ENCODE results near the gene ATP7B. TPM values are rescaled to one million over a fixed set of nuclear protein-coding genes. Genes with fewer than 3 reads are reported as not detected.

ATP7B gene
- total and polyA plus RNA-seq, 2 donors (not counting 3 experiments of a cell fraction or from before 2014, with no cell fraction given): 4.2 to 8.0 TPM

DNA sequence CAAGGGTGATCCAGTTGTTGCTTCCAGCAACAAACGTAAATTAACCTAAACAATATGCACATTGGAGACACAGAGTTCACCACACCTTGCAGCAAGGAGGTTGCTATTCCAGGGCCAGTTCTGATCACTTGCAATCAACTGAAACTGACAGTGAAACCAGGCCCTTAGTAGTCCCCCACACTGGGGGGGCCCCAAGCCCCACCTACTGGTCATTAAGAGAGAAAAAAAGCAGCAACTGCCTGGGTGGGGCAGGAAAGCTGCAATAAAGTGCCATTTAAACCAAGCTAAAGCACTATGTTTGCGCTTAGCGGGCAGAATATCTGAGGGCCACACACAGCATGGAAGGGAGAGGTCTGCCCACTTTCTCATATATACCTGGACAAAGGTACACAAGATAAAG, 51.5 kb downstream of the ATP7B start:
- no peaks in the 10 kb centered on the region for H3K79me2 ChIP-seq (ENCODE audit: control insufficient read depth, insufficient read depth, low read length)
- no peaks in the 10 kb centered on the region for H3K36me3 ChIP-seq (ENCODE audit: control insufficient read depth in 2 of 2, extremely low read depth in 1 of 2, insufficient read depth in 2 of 2, low read length in 2 of 2)
- dilution Hi-C loops (cut with MboI; ENCODE audit: extremely low pct_ligation_motif_present, low sequenced_read_pairs): no loop called here
- no peak overlapping the region for H3K4me3 ChIP-seq (replicated peaks in 1 of 3; ENCODE audit: insufficient read depth in 1 of 3, low read depth in 1 of 3, low read length in 3 of 3)
- H3K9me3 ChIP-seq (replicated peaks; ENCODE audit: control insufficient read depth, insufficient read depth, low read length): no peaks in the 10 kb centered on the region
- intact Hi-C loops (cut with micrococcal nuclease): no loop called here
- no peaks in the 10 kb centered on the region for H4K20me1 ChIP-seq (replicated peaks; ENCODE audit: control insufficient read depth, extremely low read depth, insufficient read depth, low read length)
- no peak for FAIRE-seq
- no peak overlapping the region for H2AFZ ChIP-seq (ENCODE audit: low read depth, low read length)
- ChIA-PET POLR2A (no interaction called here), CTCF (interaction anchor here (0.7 to 2.1 kb wide), 2 partner anchors 16 to 241 kb away, joined by 3 to 5 read pairs; no protein-coding TSS in a partner anchor)
- H3K9me1 ChIP-seq (replicated peaks; ENCODE audit: control insufficient read depth, extremely low read depth, insufficient read depth, low read length): no peaks in the 10 kb centered on the region
- no peak overlapping the region for H3K27ac ChIP-seq (ENCODE audit: insufficient read depth, low read depth, low read length)
- no TSS peak for BruUV-seq (replicated peaks)
- H3K4me2 ChIP-seq (ENCODE audit: insufficient read depth, low read length): no peak overlapping the region
- TF ChIP-seq FOS (IDR thresholded peaks at IDR 0.05; ENCODE audit: borderline replicate concordance, insufficient read depth, low read length) (no peak), MYC (IDR thresholded peaks at IDR 0.05; ENCODE audit: low read depth, low read length) (no peak), POLR2AphosphoS5 (IDR thresholded peaks at IDR 0.05; ENCODE audit: insufficient read depth, low read depth, low read length) (no peak), MAX (IDR thresholded peaks at IDR 0.05; ENCODE audit: insufficient read depth, insufficient read length) (no peak), EZH2 (IDR thresholded peaks at IDR 0.05; ENCODE audit: borderline replicate concordance, low read depth, low read length, severe bottlenecking) (no peak), JUN (IDR thresholded peaks at IDR 0.05; ENCODE audit: borderline replicate concordance, insufficient read depth, insufficient read length, low read depth) (no peak), POLR2A (IDR thresholded peaks at IDR 0.05; ENCODE audit: low read depth, low read length) (no peak), GATA2 (IDR thresholded peaks at IDR 0.05; ENCODE audit: insufficient read depth, insufficient read length, low read depth, low read length) (no peak)
- TF ChIP-seq, protein P1, sequence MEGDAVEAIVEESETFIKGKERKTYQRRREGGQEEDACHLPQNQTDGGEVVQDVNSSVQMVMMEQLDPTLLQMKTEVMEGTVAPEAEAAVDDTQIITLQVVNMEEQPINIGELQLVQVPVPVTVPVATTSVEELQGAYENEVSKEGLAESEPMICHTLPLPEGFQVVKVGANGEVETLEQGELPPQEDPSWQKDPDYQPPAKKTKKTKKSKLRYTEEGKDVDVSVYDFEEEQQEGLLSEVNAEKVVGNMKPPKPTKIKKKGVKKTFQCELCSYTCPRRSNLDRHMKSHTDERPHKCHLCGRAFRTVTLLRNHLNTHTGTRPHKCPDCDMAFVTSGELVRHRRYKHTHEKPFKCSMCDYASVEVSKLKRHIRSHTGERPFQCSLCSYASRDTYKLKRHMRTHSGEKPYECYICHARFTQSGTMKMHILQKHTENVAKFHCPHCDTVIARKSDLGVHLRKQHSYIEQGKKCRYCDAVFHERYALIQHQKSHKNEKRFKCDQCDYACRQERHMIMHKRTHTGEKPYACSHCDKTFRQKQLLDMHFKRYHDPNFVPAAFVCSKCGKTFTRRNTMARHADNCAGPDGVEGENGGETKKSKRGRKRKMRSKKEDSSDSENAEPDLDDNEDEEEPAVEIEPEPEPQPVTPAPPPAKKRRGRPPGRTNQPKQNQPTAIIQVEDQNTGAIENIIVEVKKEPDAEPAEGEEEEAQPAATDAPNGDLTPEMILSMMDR (IDR thresholded peaks at IDR 0.05; ENCODE audit: extremely low read depth in 1 of 2, insufficient read depth in 1 of 2, low read depth in 1 of 2, low read length in 2 of 2): no peak
- H3K4me1 ChIP-seq (ENCODE audit: control insufficient read depth, extremely low read depth, insufficient read depth, low read length): no peaks in the 10 kb centered on the region
- no peaks in the 10 kb centered on the region for H3K27me3 ChIP-seq (ENCODE audit: control insufficient read depth in 2 of 2, insufficient read depth in 2 of 2, low read length in 2 of 2)
- no peak overlapping the region for H3K9ac ChIP-seq (replicated peaks; ENCODE audit: extremely low read depth, insufficient read depth, low read length)
- DNase-seq (ENCODE audit: low read depth, low spot score): no peak
